Upper lobe of right lung (tissue), 1 donor: Measurements from ENCODE around the gene ZFAND2B. TPM values are rescaled to one million over a fixed set of nuclear protein-coding genes. Genes with fewer than 3 reads are reported as not detected.

Experiments used
- ATAC-seq: fragments of 200-7000 bp; cut with Tn5 transposase; one replicate; pipeline ENCODE4 v1.9.1; 2020; ENCODE audit warnings: mild to moderate bottlenecking, moderate library complexity
- DNase-seq: peaks from one replicate; pipeline ENCODE4 v3.0.0-alpha.2; 2020
- H3K27ac ChIP-seq: fragments of 200-600 bp; one replicate; pipeline ENCODE4 v1.8.0; 2022
- H3K27me3 ChIP-seq: fragments of 200-600 bp; one replicate; pipeline ENCODE4 v1.8.0; 2022; ENCODE audit warnings: mild to moderate bottlenecking
- H3K36me3 ChIP-seq: fragments of 200-600 bp; one replicate; pipeline ENCODE4 v1.8.0; 2022
- H3K4me1 ChIP-seq: fragments of 200-600 bp; one replicate; pipeline ENCODE4 v1.8.0; 2022
- H3K4me3 ChIP-seq: fragments of 200-600 bp; one replicate; pipeline ENCODE4 v1.8.0; 2022; ENCODE audit warnings: mild to moderate bottlenecking
- H3K9me3 ChIP-seq: fragments of 200-600 bp; one replicate; pipeline ENCODE4 v1.8.0; 2022
- CTCF ChIP-seq: fragments of 200-600 bp; IDR thresholded peaks from one replicate; pipeline ENCODE4 v1.8.0; 2022; ENCODE audit warnings: antibody characterized with exemption
- intact Hi-C: fragments of 100-400 bp; cut with DNase I; formaldehyde crosslinking; loops from one replicate; pipeline ENCODE4 v1.11.0; 2022
- total RNA-seq: library from RNA; stranded (reverse); fragmentation: NEBNext Ultra II Directional; extraction: Animal tissue kit (Norgen Biotek cat#: 25700); gene quantifications from one replicate; pipeline ENCODE4 v1.2.1, GENCODE V29; 2021
- donor health status: DM: no; HTN: yes; CAD: no; lungs with severe emphysema.

Gene ZFAND2B
- total RNA-seq, 1 donor from 2014 or later: 41.2 TPM

- peaks cover 45% of the 10 kb centered on the region for H3K36me3 ChIP-seq
- intact Hi-C loops: no loop called here
Measured at GRCh38 chr2:219209236-219210195, 2.9 kb downstream of the ZFAND2B start.

DNA sequence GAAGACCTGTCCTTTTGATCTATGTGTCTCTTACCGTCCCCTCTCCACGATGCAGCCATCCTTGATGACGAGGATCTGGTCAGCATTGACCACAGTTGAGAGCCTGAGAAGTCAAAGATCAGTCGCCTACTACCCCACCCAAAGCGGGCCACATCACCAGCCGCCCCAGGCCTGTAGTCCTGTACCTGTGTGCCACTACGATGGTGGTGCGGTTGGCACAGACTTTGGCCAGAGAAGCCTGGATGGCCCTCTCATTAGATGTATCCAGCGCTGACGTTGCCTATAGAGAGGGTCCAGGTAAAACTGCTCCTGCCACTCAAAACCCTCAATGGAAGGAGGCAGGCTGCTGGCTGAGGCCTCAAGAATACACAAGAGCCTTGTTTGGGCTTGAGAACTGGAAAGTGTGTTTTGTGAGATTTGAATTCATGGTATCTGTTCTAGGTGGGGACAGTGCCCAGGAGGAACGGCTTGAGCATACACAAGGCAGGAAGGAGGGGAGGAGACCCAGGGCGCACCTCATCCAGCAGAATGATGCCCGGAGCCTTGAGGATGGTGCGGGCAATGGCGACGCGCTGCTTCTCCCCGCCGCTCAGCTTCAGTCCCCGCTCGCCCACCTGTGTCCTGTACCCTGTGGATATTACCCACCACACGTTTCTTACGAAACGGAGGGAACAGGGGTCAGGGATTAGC is 3.8 kb downstream of the ZFAND2B start:
- peaks cover 18% of the 10 kb centered on the region for H3K4me1 ChIP-seq
- H3K4me3 ChIP-seq: no peak overlapping the region
- intact Hi-C loops: no loop called here
- no peaks in the 10 kb centered on the region for H3K9me3 ChIP-seq
- ATAC-seq (no peak), DNase-seq (no peak)
- no peaks in the 10 kb centered on the region for H3K27me3 ChIP-seq
- H3K36me3 ChIP-seq: peaks cover 50% of the 10 kb centered on the region
- no peak overlapping the region for H3K27ac ChIP-seq
- no peak for TF ChIP-seq CTCF

More at GRCh38 chr2:219209236-219210195, 2.9 kb downstream of the ZFAND2B start:
- Histone ChIP-seq H3K9me3 (no peaks in the 10 kb centered on the region), H3K27me3 (no peaks in the 10 kb centered on the region), H3K27ac (no peak overlapping the region), H3K4me3 (no peak overlapping the region), H3K4me1 (peaks cover 18% of the 10 kb centered on the region)
- no peak for DNase-seq
- no peak for TF ChIP-seq CTCF
- no peak for ATAC-seq

DNA sequence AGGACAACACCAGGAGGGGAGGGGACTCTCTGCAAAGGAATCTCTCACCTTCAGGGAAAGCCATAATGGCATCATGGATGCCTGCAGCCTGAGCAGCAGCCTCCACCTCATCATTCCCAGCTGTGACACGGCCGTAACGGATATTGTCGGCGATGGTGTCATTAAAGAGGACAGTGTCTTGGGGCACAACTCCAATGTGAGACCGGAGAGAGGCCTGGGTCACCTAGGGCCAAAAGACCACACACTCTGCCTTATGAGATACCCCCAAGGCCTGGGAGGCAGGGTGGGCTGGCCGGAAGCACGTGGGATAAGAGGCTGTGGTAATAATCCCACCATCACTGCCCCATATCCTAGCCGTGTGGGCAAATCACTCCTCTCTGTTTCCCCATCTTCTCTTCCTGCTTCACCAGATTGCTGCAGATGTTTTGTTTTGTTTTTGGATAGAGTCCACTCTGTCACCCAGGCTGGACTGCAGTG is 4.3 kb downstream of the ZFAND2B start:
- intact Hi-C loops: no loop called here
- ATAC-seq (no peak), DNase-seq (no peak)
- Histone ChIP-seq H3K4me3 (no peak overlapping the region), H3K4me1 (peaks cover 16% of the 10 kb centered on the region), H3K9me3 (no peaks in the 10 kb centered on the region), H3K27me3 (no peaks in the 10 kb centered on the region), H3K36me3 (peaks cover 55% of the 10 kb centered on the region), H3K27ac (no peak overlapping the region)
- no peak for TF ChIP-seq CTCF

- Histone ChIP-seq H3K4me1 (peaks cover 12% of the 10 kb centered on the region), H3K36me3 (peaks cover 55% of the 10 kb centered on the region)
Measured at GRCh38 chr2:219213026-219213415, 6.4 kb downstream of the ZFAND2B start.

More at GRCh38 chr2:219213026-219213415, 6.4 kb downstream of the ZFAND2B start:
- DNase-seq: no peak
- H3K9me3 ChIP-seq: no peaks in the 10 kb centered on the region
- H3K4me3 ChIP-seq: no peak overlapping the region
- no peak for TF ChIP-seq CTCF
- intact Hi-C loops: no loop called here
- no peak for ATAC-seq
- no peaks in the 10 kb centered on the region for H3K27me3 ChIP-seq
- no peak overlapping the region for H3K27ac ChIP-seq
